ENCODE results near the gene LMF2. TPM values are rescaled to one million over a fixed set of nuclear protein-coding genes. Genes with fewer than 3 reads are reported as not detected.

The LMF2 gene
- total RNA-seq, 1 donor from 2014 or later: 57.0 TPM

GRCh38 chr22:50488886-50489285 is 18.6 kb downstream of the LMF2 start:
- no peak overlapping the region for H3K27ac ChIP-seq
- H3K4me1 ChIP-seq: no peaks in the 10 kb centered on the region
- intact Hi-C loops (cut with DNase I): no loop called here
- H3K36me3 ChIP-seq: no peaks in the 10 kb centered on the region
- H3K4me3 ChIP-seq: no peak overlapping the region
- no peaks in the 10 kb centered on the region for H3K27me3 ChIP-seq
- no peaks in the 10 kb centered on the region for H3K9me3 ChIP-seq
- TF ChIP-seq, protein P1, sequence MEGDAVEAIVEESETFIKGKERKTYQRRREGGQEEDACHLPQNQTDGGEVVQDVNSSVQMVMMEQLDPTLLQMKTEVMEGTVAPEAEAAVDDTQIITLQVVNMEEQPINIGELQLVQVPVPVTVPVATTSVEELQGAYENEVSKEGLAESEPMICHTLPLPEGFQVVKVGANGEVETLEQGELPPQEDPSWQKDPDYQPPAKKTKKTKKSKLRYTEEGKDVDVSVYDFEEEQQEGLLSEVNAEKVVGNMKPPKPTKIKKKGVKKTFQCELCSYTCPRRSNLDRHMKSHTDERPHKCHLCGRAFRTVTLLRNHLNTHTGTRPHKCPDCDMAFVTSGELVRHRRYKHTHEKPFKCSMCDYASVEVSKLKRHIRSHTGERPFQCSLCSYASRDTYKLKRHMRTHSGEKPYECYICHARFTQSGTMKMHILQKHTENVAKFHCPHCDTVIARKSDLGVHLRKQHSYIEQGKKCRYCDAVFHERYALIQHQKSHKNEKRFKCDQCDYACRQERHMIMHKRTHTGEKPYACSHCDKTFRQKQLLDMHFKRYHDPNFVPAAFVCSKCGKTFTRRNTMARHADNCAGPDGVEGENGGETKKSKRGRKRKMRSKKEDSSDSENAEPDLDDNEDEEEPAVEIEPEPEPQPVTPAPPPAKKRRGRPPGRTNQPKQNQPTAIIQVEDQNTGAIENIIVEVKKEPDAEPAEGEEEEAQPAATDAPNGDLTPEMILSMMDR (IDR thresholded peaks at IDR 0.05): no peak
- no peak for TF ChIP-seq POLR2AphosphoS5 (IDR thresholded peaks at IDR 0.05; ENCODE audit: insufficient read depth in 1 of 2, low read depth in 1 of 2)
- TF ChIP-seq POLR2A (IDR thresholded peaks at IDR 0.05): no peak
- DNase-seq (ENCODE audit: extremely low spot score in 2 of 2): no peak

DNA sequence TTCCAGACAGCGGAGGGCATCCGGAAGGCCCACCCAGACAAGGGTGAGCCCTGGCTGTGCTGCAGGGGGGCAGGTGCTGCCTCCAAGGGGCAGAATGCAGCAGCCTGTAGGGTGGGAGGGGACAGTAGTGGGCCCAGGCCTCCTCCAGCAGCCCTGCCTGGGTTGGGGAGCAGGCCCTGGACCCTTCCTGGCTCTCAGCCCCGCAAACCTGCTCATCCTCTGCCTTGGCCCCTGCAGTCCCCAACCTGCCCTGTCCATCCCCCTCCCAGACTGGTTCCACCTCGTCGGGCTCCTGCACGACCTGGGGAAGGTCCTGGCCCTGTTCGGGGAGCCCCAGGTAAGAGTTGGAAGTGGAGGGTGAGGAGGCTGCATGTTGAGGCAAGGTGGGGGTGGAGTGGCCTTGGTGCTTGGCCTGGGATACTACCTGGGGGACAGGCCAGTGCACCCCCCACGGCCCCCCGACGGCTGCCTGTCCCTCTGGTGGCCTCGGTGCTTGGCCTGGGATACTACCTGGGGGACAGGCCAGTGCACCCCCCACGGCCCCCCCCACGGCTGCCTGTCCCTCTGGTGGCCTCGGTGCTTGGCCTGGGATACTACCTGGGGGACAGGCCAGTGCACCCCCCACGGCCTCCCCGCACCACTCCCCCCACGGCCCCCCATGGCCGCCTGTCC is 19.4 kb downstream of the LMF2 start:
- TF ChIP-seq POLR2A (IDR thresholded peaks at IDR 0.05): no peak
- no peak for TF ChIP-seq POLR2AphosphoS5 (IDR thresholded peaks at IDR 0.05; ENCODE audit: insufficient read depth in 1 of 2, low read depth in 1 of 2)
- TF ChIP-seq, protein P1 (IDR thresholded peaks at IDR 0.05): no peak
- no peak overlapping the region for H3K4me3 ChIP-seq
- H3K36me3 ChIP-seq: no peaks in the 10 kb centered on the region
- no peak overlapping the region for H3K27ac ChIP-seq
- no peak for DNase-seq (ENCODE audit: extremely low spot score in 2 of 2)
- no peaks in the 10 kb centered on the region for H3K9me3 ChIP-seq
- H3K4me1 ChIP-seq: no peaks in the 10 kb centered on the region
- intact Hi-C loops (cut with DNase I): no loop called here
- H3K27me3 ChIP-seq: no peaks in the 10 kb centered on the region

GRCh38 chr22:50487290-50488005 is 20.1 kb downstream of the LMF2 start:
- H3K4me1 ChIP-seq: no peaks in the 10 kb centered on the region
- DNase-seq (ENCODE audit: extremely low spot score in 2 of 2): no peak
- H3K4me3 ChIP-seq: no peak overlapping the region
- H3K27ac ChIP-seq: no peak overlapping the region
- no peaks in the 10 kb centered on the region for H3K36me3 ChIP-seq
- H3K9me3 ChIP-seq: no peaks in the 10 kb centered on the region
- no peak for TF ChIP-seq POLR2A (IDR thresholded peaks at IDR 0.05)
- TF ChIP-seq, protein P1 (IDR thresholded peaks at IDR 0.05): no peak
- TF ChIP-seq POLR2AphosphoS5 (IDR thresholded peaks at IDR 0.05; ENCODE audit: insufficient read depth in 1 of 2, low read depth in 1 of 2): no peak
- intact Hi-C loops (cut with DNase I): no loop called here
- H3K27me3 ChIP-seq: peaks cover 6% of the 10 kb centered on the region

DNA sequence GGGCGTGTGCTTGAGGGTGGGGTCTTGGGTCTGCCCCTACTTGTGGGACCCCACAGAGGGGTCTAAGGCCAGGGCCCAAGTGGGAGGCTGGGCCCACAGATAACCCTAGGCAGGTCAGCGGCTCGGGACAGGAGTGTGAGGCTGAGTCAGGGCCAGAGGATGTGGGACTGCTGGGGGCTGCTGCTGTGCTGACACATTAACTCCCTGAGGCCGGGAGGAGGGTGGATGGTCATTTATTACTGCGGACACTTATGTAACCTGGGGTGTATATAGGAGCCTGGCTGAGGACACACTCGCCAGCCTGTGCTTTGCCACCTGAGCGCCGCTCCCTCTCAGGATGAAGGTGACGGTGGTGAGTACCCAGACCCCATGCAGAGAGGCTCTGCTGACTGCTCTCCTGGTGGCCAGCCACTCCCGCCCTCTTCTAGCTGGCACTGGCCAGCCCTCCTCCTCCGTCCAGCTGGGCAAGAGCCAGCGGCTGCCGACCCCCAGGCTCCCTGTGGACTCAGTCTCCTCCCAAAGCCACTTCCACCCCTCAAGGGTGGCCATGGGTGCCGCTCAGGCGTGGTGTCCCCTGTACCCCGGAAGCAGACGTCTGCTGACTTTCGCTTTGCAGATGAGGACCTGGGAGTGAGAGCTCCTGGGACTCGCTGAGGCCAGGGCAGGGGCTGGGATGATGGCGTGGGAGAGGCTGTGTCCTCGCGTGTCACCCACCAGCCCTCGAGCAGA is 20.8 kb downstream of the LMF2 start, which contains the start of gene MIOX:
Gene MIOX, plus strand, starts transcription at position 299 of the 729 bp plus-strand sequence. Its CDS starts 39 bp downstream, at position 338.
- Histone ChIP-seq H3K9me3 (no peaks in the 10 kb centered on the region), H3K4me3 (no peak within 1 kb of the TSS), H3K4me1 (peaks cover 6% of the 10 kb centered on the region), H3K27ac (no peak within 1 kb of the TSS), H3K36me3 (no peaks in the 10 kb centered on the region), H3K27me3 (peaks cover 11% of the 10 kb centered on the region)
- DNase-seq (ENCODE audit: extremely low spot score in 2 of 2): no peak
- TF ChIP-seq POLR2A (IDR thresholded peaks at IDR 0.05): no peak
- TF ChIP-seq, protein P1 (IDR thresholded peaks at IDR 0.05): no peak
- TF ChIP-seq POLR2AphosphoS5 (IDR thresholded peaks at IDR 0.05; ENCODE audit: insufficient read depth in 1 of 2, low read depth in 1 of 2): no peak
- intact Hi-C loops (cut with DNase I): no loop called here
